ENCODE results near the gene MAP3K13. TPM values are rescaled to one million over a fixed set of nuclear protein-coding genes. Genes with fewer than 3 reads are reported as not detected.

MAP3K13 gene
- total and polyA plus RNA-seq, 9 donors: 14.5 to 40.5 (median 28.0) TPM

- Histone ChIP-seq H3K27me3 (no peaks in the 10 kb centered on the region), H3K9me3 (no peaks in the 10 kb centered on the region), H3K4me3 (no peak overlapping the region), H3K4me1 (ENCODE audit: insufficient read depth) (no peaks in the 10 kb centered on the region), H3K27ac (no peak overlapping the region), H3K36me3 (no peaks in the 10 kb centered on the region)
- no peak for DNase-seq
- 53 to 74% (median 63%) methylated on average over 3 of the region's 3 CpGs for WGBS, 3 donors
- intact Hi-C loops (cut with DNase I): no loop called here
- TF ChIP-seq EP300 (IDR thresholded peaks at IDR 0.05): no peak
- TF ChIP-seq, protein P1, sequence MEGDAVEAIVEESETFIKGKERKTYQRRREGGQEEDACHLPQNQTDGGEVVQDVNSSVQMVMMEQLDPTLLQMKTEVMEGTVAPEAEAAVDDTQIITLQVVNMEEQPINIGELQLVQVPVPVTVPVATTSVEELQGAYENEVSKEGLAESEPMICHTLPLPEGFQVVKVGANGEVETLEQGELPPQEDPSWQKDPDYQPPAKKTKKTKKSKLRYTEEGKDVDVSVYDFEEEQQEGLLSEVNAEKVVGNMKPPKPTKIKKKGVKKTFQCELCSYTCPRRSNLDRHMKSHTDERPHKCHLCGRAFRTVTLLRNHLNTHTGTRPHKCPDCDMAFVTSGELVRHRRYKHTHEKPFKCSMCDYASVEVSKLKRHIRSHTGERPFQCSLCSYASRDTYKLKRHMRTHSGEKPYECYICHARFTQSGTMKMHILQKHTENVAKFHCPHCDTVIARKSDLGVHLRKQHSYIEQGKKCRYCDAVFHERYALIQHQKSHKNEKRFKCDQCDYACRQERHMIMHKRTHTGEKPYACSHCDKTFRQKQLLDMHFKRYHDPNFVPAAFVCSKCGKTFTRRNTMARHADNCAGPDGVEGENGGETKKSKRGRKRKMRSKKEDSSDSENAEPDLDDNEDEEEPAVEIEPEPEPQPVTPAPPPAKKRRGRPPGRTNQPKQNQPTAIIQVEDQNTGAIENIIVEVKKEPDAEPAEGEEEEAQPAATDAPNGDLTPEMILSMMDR (IDR thresholded peaks at IDR 0.05): no peak
- TF ChIP-seq POLR2A (IDR thresholded peaks at IDR 0.05): no peak
Observed at GRCh38 chr3:185332026-185332735, 30.8 kb upstream of the MAP3K13 start.

DNA sequence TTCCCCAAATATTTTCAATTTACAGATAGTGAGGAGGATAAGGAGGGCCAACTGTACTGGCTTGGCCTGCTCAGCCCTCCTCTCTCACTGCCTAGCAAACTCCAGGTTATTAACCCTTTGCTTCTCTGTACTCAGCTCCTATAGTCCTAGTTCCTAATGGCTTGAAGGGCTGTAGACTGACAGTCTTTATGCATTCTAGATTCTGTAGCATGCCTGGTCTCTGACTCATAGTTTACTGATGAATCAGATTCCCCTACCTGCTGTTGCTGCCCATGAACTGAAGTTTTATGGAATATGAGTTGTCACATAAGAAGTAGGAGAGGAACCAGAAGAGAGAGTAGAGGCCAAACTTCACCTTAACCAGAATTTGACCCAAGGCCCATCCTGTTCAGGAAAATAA lies 27.1 kb upstream of the MAP3K13 start:
- intact Hi-C loops (cut with DNase I): no loop called here
- no peak overlapping the region for H3K27ac ChIP-seq
- no peak for DNase-seq

GRCh38 chr3:185337231-185337816 lies 25.6 kb upstream of the MAP3K13 start:
- Histone ChIP-seq H3K36me3 (no peaks in the 10 kb centered on the region), H3K9me3 (no peaks in the 10 kb centered on the region), H3K4me3 (no peak overlapping the region), H3K27me3 (no peaks in the 10 kb centered on the region), H3K4me1 (ENCODE audit: insufficient read depth) (no peaks in the 10 kb centered on the region), H3K27ac (no peak overlapping the region)
- WGBS, 3 donors: 73 to 87% (median 79%) methylated on average over 5 of the region's 5 CpGs
- TF ChIP-seq, protein P1 (IDR thresholded peaks at IDR 0.05): no peak
- TF ChIP-seq EP300 (IDR thresholded peaks at IDR 0.05) (no peak), POLR2A (IDR thresholded peaks at IDR 0.05) (no peak)
- no peak for DNase-seq
- intact Hi-C loops (cut with DNase I): no loop called here

More for the DNA sequence above, 27.1 kb upstream of the MAP3K13 start:
- TF ChIP-seq EP300 (IDR thresholded peaks at IDR 0.05) (no peak), POLR2A (IDR thresholded peaks at IDR 0.05) (no peak)
- TF ChIP-seq, protein P1 (IDR thresholded peaks at IDR 0.05): no peak
- H3K36me3 ChIP-seq: no peaks in the 10 kb centered on the region
- H3K4me3 ChIP-seq: no peak overlapping the region
- no peaks in the 10 kb centered on the region for H3K27me3 ChIP-seq
- no peaks in the 10 kb centered on the region for H3K4me1 ChIP-seq (ENCODE audit: insufficient read depth)
- no peaks in the 10 kb centered on the region for H3K9me3 ChIP-seq

GRCh38 chr3:185339945-185340344 lies 23.0 kb upstream of the MAP3K13 start:
- no peaks in the 10 kb centered on the region for H3K4me1 ChIP-seq (ENCODE audit: insufficient read depth)
- no peaks in the 10 kb centered on the region for H3K36me3 ChIP-seq
- no peak overlapping the region for H3K4me3 ChIP-seq
- H3K9me3 ChIP-seq: no peaks in the 10 kb centered on the region
- intact Hi-C loops (cut with DNase I): no loop called here
- 94 to 95% (median 95%) methylated on average over 2 of the region's 2 CpGs for WGBS, 3 donors
- H3K27me3 ChIP-seq: no peaks in the 10 kb centered on the region
- no peak overlapping the region for H3K27ac ChIP-seq
- no peak for DNase-seq
- TF ChIP-seq, protein P1 (IDR thresholded peaks at IDR 0.05): no peak
- TF ChIP-seq EP300 (IDR thresholded peaks at IDR 0.05) (no peak), POLR2A (IDR thresholded peaks at IDR 0.05) (no peak)

Data from ovary (tissue), 9 donors.